Osteoblast (primary cell): Measurements from ENCODE around the gene TOP3B. TPM values are rescaled to one million over a fixed set of nuclear protein-coding genes. Genes with fewer than 3 reads are reported as not detected.

Source experiments
- DNase-seq: peaks from one replicate; pipeline ENCODE4 v3.0.0; 2011; ENCODE audit warnings: low spot score, mixed read lengths; ENCODE audit not compliant: insufficient read length; ENCODE audit errors: missing footprints
- H2AFZ ChIP-seq: 2 replicates; pipeline ENCODE4 v1.6.0; 2011; ENCODE audit warnings: mild to moderate bottlenecking, low read length
- H3K27ac ChIP-seq: 2 replicates; pipeline ENCODE4 v1.5.1; 2011; ENCODE audit warnings: mild to moderate bottlenecking, low read depth, low read length, moderate library complexity
- H3K27me3 ChIP-seq: 2 replicates; pipeline ENCODE4 v1.6.0; 2012; ENCODE audit warnings: mild to moderate bottlenecking, control low read depth, inconsistent platforms, low read length, moderate library complexity; ENCODE audit not compliant: insufficient read depth
- H3K36me3 ChIP-seq: 2 replicates; pipeline ENCODE4 v1.5.1; 2011; ENCODE audit warnings: mild to moderate bottlenecking, low read length, control low read depth, moderate library complexity; ENCODE audit not compliant: insufficient read depth
- H3K4me1 ChIP-seq: 2 replicates; pipeline ENCODE4 v1.5.1; 2011; ENCODE audit warnings: mild to moderate bottlenecking, low read length, control low read depth, moderate library complexity; ENCODE audit not compliant: insufficient read depth
- H3K4me2 ChIP-seq: 2 replicates; pipeline ENCODE4 v1.6.0; 2011; ENCODE audit warnings: mild to moderate bottlenecking, low read length; ENCODE audit not compliant: insufficient read depth
- H3K4me3 ChIP-seq: fragments of 200-600 bp; sonication (generic); 3 replicates; pipeline ENCODE4 v1.5.1; 2012; ENCODE audit warnings: mild to moderate bottlenecking, low read length, inconsistent platforms; ENCODE audit not compliant: insufficient read depth
- H3K79me2 ChIP-seq: 2 replicates; pipeline ENCODE4 v1.6.0; 2012; ENCODE audit warnings: mild to moderate bottlenecking, low read length, control low read depth, inconsistent platforms; ENCODE audit not compliant: insufficient read depth
- H3K9me3 ChIP-seq: 2 replicates; pipeline ENCODE4 v1.5.1; 2011; ENCODE audit warnings: low read depth, low read length, control low read depth
- H4K20me1 ChIP-seq: 2 replicates; pipeline ENCODE4 v1.6.0; 2012; ENCODE audit warnings: mild to moderate bottlenecking, low read length, control low read depth; ENCODE audit not compliant: insufficient read depth
- total RNA-seq: library from RNA; depleted of rRNA; stranded (reverse); fragments of >200 nt; gene quantifications from 2 replicates; pipeline ENCODE4 v1.2.3, GENCODE V29; 2012
- TF ChIP-seq, protein P1 (sequence below): IDR thresholded peaks from 2 replicates; pipeline ENCODE4 v1.5.1; 2011; ENCODE audit warnings: mild to moderate bottlenecking, low read depth, low read length, moderate library complexity; ENCODE audit errors: extremely low read depth

TOP3B gene
- total RNA-seq, 1 donor = 27.9 TPM

DNA sequence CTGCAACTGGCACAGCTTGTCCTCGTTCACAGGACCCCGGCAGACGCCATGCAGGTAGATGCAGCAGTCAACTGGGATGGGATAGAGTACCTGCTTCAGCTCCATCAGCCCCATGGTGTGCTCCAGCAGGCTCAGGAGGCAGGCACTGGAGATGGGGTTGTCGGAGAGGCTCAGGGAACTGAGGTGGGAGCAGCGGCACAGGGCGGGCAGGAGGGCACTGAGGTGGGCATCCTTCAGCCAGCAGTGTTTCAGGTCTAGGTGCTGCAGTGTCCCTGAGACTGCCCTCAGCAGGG is 8.7 kb upstream of the TOP3B start:
- no peak overlapping the region for H3K4me2 ChIP-seq

DNA sequence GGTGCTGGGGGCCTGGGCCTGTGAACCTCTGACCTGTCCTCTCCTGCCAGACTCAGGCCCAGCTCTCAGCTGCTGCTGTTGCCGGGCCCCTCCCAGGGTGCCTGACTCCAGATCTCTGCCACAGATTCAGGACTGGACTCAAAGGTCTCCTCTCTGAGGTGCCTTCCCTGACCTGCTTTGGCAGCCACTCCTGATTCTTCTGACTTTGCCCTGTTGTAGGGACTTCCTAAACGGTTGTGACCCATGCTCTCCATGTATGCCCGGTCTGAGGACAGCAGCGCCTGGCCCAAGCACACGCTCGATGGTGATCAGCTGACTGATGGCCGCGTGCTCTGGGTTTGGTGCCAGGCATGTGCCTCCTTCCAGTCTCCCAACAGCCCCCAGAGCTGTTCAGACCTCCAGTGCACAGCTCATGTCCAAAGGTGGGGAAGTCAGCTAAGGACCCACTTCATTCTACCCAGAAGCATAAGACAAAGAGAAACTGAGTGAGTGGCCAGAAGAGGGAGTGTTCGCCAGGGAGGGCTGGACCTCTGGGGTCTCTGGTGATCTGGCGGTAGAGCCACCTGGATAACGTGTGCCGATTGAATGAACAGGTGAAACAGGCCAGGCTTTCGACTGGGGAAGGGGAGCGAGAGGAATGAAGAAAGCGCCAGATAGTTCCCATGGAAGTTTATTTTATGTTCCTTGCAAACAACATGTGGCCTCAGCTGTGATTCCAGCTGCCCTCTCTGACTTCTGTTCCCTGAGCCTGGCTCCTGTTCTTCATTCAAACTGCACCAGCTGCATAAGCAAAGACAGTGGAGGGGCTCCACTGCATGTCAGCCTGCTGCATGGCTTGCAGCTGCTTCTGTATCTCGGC is 8.1 kb upstream of the TOP3B start:
- Histone ChIP-seq H3K4me2 (no peak overlapping the region), H3K4me3 (no peak overlapping the region), H3K36me3 (no peaks in the 10 kb centered on the region), H4K20me1 (no peaks in the 10 kb centered on the region), H3K27ac (no peak overlapping the region), H3K4me1 (no peaks in the 10 kb centered on the region), H3K79me2 (no peaks in the 10 kb centered on the region), H3K27me3 (peaks cover 22% of the 10 kb centered on the region), H2AFZ (no peak overlapping the region), H3K9me3 (no peaks in the 10 kb centered on the region)
- TF ChIP-seq, protein P1, sequence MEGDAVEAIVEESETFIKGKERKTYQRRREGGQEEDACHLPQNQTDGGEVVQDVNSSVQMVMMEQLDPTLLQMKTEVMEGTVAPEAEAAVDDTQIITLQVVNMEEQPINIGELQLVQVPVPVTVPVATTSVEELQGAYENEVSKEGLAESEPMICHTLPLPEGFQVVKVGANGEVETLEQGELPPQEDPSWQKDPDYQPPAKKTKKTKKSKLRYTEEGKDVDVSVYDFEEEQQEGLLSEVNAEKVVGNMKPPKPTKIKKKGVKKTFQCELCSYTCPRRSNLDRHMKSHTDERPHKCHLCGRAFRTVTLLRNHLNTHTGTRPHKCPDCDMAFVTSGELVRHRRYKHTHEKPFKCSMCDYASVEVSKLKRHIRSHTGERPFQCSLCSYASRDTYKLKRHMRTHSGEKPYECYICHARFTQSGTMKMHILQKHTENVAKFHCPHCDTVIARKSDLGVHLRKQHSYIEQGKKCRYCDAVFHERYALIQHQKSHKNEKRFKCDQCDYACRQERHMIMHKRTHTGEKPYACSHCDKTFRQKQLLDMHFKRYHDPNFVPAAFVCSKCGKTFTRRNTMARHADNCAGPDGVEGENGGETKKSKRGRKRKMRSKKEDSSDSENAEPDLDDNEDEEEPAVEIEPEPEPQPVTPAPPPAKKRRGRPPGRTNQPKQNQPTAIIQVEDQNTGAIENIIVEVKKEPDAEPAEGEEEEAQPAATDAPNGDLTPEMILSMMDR = no peak
- DNase-seq = peak; percentile 48

More for the DNA sequence above, 8.7 kb upstream of the TOP3B start:
- H3K4me1 ChIP-seq = no peaks in the 10 kb centered on the region
- no peak overlapping the region for H3K27ac ChIP-seq
- no peaks in the 10 kb centered on the region for H3K79me2 ChIP-seq
- no peaks in the 10 kb centered on the region for H3K9me3 ChIP-seq
- DNase-seq = peak; percentile 48
- no peak overlapping the region for H3K4me3 ChIP-seq
- TF ChIP-seq, protein P1 = no peak
- no peaks in the 10 kb centered on the region for H4K20me1 ChIP-seq
- H3K27me3 ChIP-seq = peaks cover 26% of the 10 kb centered on the region
- H3K36me3 ChIP-seq = no peaks in the 10 kb centered on the region
- H2AFZ ChIP-seq = no peak overlapping the region

DNA sequence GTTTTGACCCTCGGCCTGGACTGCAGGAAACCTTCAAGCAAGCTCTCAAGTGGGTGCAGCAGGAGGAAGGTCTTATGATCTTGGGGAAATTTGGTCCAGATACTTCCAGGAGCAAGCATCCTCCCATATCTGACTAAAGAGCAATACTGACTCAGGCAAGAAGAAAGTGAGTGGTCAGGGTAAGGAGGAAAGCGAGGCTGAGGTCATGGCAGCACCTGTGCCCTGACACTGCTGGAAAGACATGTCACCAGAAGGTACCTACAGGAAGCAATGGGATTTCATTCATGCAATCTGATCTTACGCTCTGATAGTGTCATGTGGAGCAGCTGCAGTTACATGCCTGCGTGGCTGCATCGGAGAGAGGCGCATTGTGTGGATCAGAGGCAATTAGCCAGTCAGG is 6.5 kb upstream of the TOP3B start:
- Histone ChIP-seq H3K79me2 (no peaks in the 10 kb centered on the region), H3K27ac (no peak overlapping the region), H3K27me3 (peaks cover 19% of the 10 kb centered on the region), H3K4me1 (no peaks in the 10 kb centered on the region), H3K4me3 (no peak overlapping the region), H4K20me1 (no peaks in the 10 kb centered on the region), H2AFZ (no peak overlapping the region), H3K36me3 (no peaks in the 10 kb centered on the region), H3K9me3 (no peaks in the 10 kb centered on the region), H3K4me2 (no peak overlapping the region)
- no peak for DNase-seq
- TF ChIP-seq, protein P1 = no peak

DNA sequence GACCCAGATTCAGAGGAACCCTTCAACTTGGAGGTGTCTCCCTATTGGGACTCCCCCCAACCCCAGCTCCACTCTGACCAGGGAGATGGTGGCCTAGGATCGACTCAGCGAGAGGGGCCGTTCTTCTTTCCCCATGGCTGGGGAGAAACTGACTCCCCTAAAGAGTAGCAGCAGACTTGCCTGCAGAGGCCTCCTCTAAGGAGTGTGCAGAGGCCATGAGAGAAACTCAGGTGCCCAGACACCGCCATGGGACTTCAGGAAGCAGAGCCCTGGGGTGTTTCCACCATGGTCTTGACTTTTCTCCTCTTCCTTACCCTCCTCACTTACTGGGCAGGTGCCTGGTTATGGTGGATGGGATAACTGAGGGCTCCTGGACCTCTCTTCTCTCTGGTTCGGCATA is 2.6 kb upstream of the TOP3B start:
- H3K4me3 ChIP-seq = no peak overlapping the region
- H3K27me3 ChIP-seq = peaks cover 9% of the 10 kb centered on the region
- DNase-seq = no peak
- peak overlapping the region; percentile 68 for H2AFZ ChIP-seq
- no peak overlapping the region for H3K27ac ChIP-seq
- H4K20me1 ChIP-seq = peaks cover 3% of the 10 kb centered on the region
- TF ChIP-seq, protein P1 = no peak
- H3K79me2 ChIP-seq = peaks cover 26% of the 10 kb centered on the region
- no peak overlapping the region for H3K4me2 ChIP-seq
- no peaks in the 10 kb centered on the region for H3K9me3 ChIP-seq
- H3K4me1 ChIP-seq = peaks cover 8% of the 10 kb centered on the region
- no peaks in the 10 kb centered on the region for H3K36me3 ChIP-seq
